Body of pancreas (tissue), 4 donors: ENCODE measurements around the gene LRRC31. TPM values are rescaled to one million over a fixed set of nuclear protein-coding genes. Genes with fewer than 3 reads are reported as not detected.

Source experiments
- ATAC-seq: fragments of 150-250 bp; one replicate; pipeline ENCODE4 v1.9.1; 2016
- DNase-seq, 4 donors: peaks; one replicate each; pipeline ENCODE4 v3.0.0-alpha.2; 2019
- H3K27ac ChIP-seq, 4 donors: fragments of 200-600 bp; sonication (generic); 1 replicate in 3 of 4; 2 replicates in 1 of 4; pipeline versions ENCODE4 v1.5.1 to v1.6.1; 2016 to 2019; ENCODE audit warnings: mild to moderate bottlenecking in 1 of 4, mixed read lengths in 1 of 4, moderate library complexity in 1 of 4
- H3K27me3 ChIP-seq, 2 donors: fragments of 200-600 bp; sonication (generic); one replicate each; pipeline ENCODE4 v1.6.0; 2016; ENCODE audit warnings: mild to moderate bottlenecking in 1 of 2
- H3K36me3 ChIP-seq, 2 donors: fragments of 200-600 bp; sonication (generic); replicated peaks in 1 of 2; 2 replicates each; pipeline ENCODE4 v1.5.1; 2016; ENCODE audit warnings: low read depth in 2 of 2; ENCODE audit not compliant: insufficient read depth in 1 of 2
- H3K4me1 ChIP-seq: fragments of 200-600 bp; sonication (generic); one replicate; pipeline ENCODE4 v1.6.0; 2016
- H3K4me3 ChIP-seq, 2 donors: fragments of 200-600 bp; sonication (generic); 1 replicate in 1 of 2; 2 replicates in 1 of 2; pipeline ENCODE4 v1.5.1; 2016 to 2019
- H3K9me3 ChIP-seq, 3 donors: fragments of 200-600 bp; sonication (generic); 1 replicate in 2 of 3; 2 replicates in 1 of 3; pipeline ENCODE4 v1.5.1; 2016
- CTCF ChIP-seq, 7 experiments: fragments of 450-650 bp in 4 of 7; fragments of 200-600 bp in 3 of 7; sonication (generic) in 3 of 7; IDR thresholded peaks; one replicate each; pipeline ENCODE4 v1.5.1; 2016 to 2019; ENCODE audit warnings: antibody characterized with exemption in 7 of 7
- POLR2A ChIP-seq, 3 donors: fragments of 450-650 bp; IDR thresholded peaks; one replicate each; pipeline ENCODE4 v1.6.1; 2016; ENCODE audit warnings: antibody characterized with exemption in 3 of 3, mild to moderate bottlenecking in 2 of 3
- WGBS, 2 donors: methylation state at CpG; one replicate each; pipeline ENCODE4 v1.1.5; 2017; 5-methylcytosine and 5-hydroxymethylcytosine counted together
- intact Hi-C: fragments of 100-400 bp; cut with DNase I; formaldehyde crosslinking; loops from one replicate; pipeline ENCODE4 v1.15.1; 2023
- total RNA-seq, 2 donors: library from RNA; depleted of rRNA; stranded (reverse); fragments of >200 nt; gene quantifications; one replicate each; pipeline ENCODE4 v1.1.0, GENCODE V29; 2016

LRRC31 gene
- total RNA-seq, 2 donors from 2014 or later = 0.78 TPM; not detected in 1

- DNase-seq (no peak), ATAC-seq (no peak)
- 82 to 88% methylated on average over 11 of the region's 11 CpGs for WGBS, 2 donors
- no peak overlapping the region for H3K4me3 ChIP-seq
- TF ChIP-seq CTCF (IDR thresholded peaks at IDR 0.05) = no peak
- TF ChIP-seq POLR2A (IDR thresholded peaks at IDR 0.05) = no peak
- H3K36me3 ChIP-seq = no peaks in the 10 kb centered on the region
- H3K27me3 ChIP-seq = no peaks in the 10 kb centered on the region
- H3K9me3 ChIP-seq = no peaks in the 10 kb centered on the region
- H3K4me1 ChIP-seq = no peaks in the 10 kb centered on the region
- intact Hi-C loops = no loop called here
- no peak overlapping the region for H3K27ac ChIP-seq
Observed at GRCh38 chr3:169846458-169847193, 23.1 kb downstream of the LRRC31 start.

GRCh38 chr3:169842960-169843359 lies 26.8 kb downstream of the LRRC31 start:
- Histone ChIP-seq H3K27ac (no peak overlapping the region), H3K27me3 (no peaks in the 10 kb centered on the region), H3K4me3 (no peak overlapping the region), H3K36me3 (no peaks in the 10 kb centered on the region), H3K4me1 (no peaks in the 10 kb centered on the region), H3K9me3 (no peaks in the 10 kb centered on the region)
- WGBS, 2 donors = 59 to 69% methylated on average over 3 of the region's 3 CpGs
- intact Hi-C loops = no loop called here
- DNase-seq (no peak), ATAC-seq (no peak)
- no peak for TF ChIP-seq CTCF (IDR thresholded peaks at IDR 0.05)
- no peak for TF ChIP-seq POLR2A (IDR thresholded peaks at IDR 0.05)

GRCh38 chr3:169841171-169841570 lies 28.6 kb downstream of the LRRC31 start:
- TF ChIP-seq CTCF (IDR thresholded peaks at IDR 0.05) = no peak
- TF ChIP-seq POLR2A (IDR thresholded peaks at IDR 0.05) = no peak

DNA sequence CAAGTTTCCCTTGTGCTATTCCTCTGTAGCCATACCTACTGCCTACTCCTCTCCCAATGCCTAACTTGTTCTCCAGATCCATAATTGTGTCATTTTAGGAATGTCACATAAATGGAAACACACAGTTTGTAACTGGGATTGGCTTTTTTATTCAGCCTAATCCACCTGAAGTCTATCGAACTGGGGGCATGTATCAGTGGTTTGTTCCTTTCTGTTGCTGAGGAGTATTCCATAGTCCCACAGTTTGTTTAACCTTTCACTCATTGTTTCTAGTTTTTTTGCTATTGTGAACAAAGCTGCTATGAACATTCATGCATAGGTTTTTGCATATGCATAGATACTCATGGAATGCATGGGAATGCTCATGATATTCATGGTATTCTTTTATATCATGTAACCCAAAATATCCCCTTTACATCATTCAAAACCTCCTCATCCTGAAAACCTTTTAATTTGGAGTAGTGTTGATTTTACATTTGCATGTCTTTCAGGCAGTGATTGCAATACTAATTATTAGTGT lies 31.2 kb downstream of the LRRC31 start:
- Histone ChIP-seq H3K9me3 (no peaks in the 10 kb centered on the region), H3K4me1 (no peaks in the 10 kb centered on the region), H3K4me3 (no peak overlapping the region), H3K27me3 (no peaks in the 10 kb centered on the region), H3K27ac (no peak overlapping the region), H3K36me3 (no peaks in the 10 kb centered on the region)
- ATAC-seq (no peak), DNase-seq (no peak)
- WGBS, 2 donors = 72 to 96% methylated on average over 1 of the region's 1 CpG
- intact Hi-C loops = no loop called here
- TF ChIP-seq POLR2A (IDR thresholded peaks at IDR 0.05) (no peak), CTCF (IDR thresholded peaks at IDR 0.05) (no peak)

More at GRCh38 chr3:169841171-169841570, 28.6 kb downstream of the LRRC31 start:
- no peak for ATAC-seq
- no peak overlapping the region for H3K4me3 ChIP-seq
- no peaks in the 10 kb centered on the region for H3K9me3 ChIP-seq
- no peak for DNase-seq
- no peaks in the 10 kb centered on the region for H3K4me1 ChIP-seq
- H3K36me3 ChIP-seq = no peaks in the 10 kb centered on the region
- H3K27ac ChIP-seq = no peak overlapping the region
- no peaks in the 10 kb centered on the region for H3K27me3 ChIP-seq
- intact Hi-C loops = no loop called here
- WGBS, 2 donors = 52 to 60% methylated on average over 4 of the region's 4 CpGs

DNA sequence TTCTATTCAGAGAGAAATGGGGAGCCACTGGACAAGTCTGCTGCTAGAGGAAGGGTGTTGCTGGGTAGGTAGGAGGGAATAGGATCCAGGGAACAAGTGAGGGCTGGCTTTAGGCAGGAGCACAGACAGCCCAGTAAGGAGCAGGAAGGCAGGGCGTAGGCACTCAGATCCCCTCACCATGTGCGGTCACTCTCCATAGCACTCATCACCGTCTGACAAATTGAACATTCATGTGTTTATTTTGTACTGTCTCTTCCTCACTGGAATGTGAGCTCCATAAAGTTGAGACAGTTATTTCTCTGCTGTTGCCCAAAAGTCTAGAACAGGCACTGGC lies 32.8 kb downstream of the LRRC31 start:
- ATAC-seq = no peak
- 87 to 93% methylated on average over 3 of the region's 3 CpGs for WGBS, 2 donors
- TF ChIP-seq POLR2A (IDR thresholded peaks at IDR 0.05) = no peak
- TF ChIP-seq CTCF (IDR thresholded peaks at IDR 0.05) = no peak
- no peaks in the 10 kb centered on the region for H3K36me3 ChIP-seq
- no peak overlapping the region for H3K4me3 ChIP-seq
- no peak overlapping the region for H3K27ac ChIP-seq
- intact Hi-C loops = no loop called here
- no peaks in the 10 kb centered on the region for H3K27me3 ChIP-seq
- no peak for DNase-seq
- no peaks in the 10 kb centered on the region for H3K9me3 ChIP-seq
- H3K4me1 ChIP-seq = no peaks in the 10 kb centered on the region
